A549 (cell line): ENCODE data around the gene ZBP1. TPM values are rescaled to one million over a fixed set of nuclear protein-coding genes. Genes with fewer than 3 reads are reported as not detected.

Experiments used
- ATAC-seq, 2 experiments: fragments of 200-7000 bp in 1 of 2; fragments of >200 bp in 1 of 2; cut with Nextera tagmentation in 1 of 2; cut with Tn5 transposase in 1 of 2; 3 replicates each; pipeline versions ENCODE4 v1.8.0 to v1.9.1; 2018 to 2020; ENCODE audit warnings: mild to moderate bottlenecking in 1 of 2, moderate library complexity in 1 of 2
- CTCF ChIA-PET: fragments of 300-600 bp; sonication (Branson Sonifier 250); formaldehyde crosslinking; extraction: SDS; loops from one replicate; lab custom pipeline; 2021; ENCODE audit warnings: antibody characterized with exemption, inconsistent platforms; lab: Yijun Ruan, JAX
- POLR2A ChIA-PET: fragments of 350-600 bp; formaldehyde crosslinking; extraction: SDS; loops from one replicate; lab custom pipeline; 2021; ENCODE audit warnings: antibody characterized with exemption, inconsistent platforms; lab: Yijun Ruan, JAX
- DNase-seq, 2 experiments: peaks; one replicate each; pipeline versions ENCODE4 v3.0.0 to v3.0.0-alpha.2; 2011 to 2016; ENCODE audit warnings: low read depth in 1 of 2, low spot score in 1 of 2
- FAIRE-seq: peaks from 2 replicates; lab custom pipeline; 2011; peaks lifted over from hg19 to GRCh38; lab: Jason Lieb, UNC
- H3K27ac ChIP-seq, 2 experiments: fragments of >200 bp; sonication (Bioruptor Twin); formaldehyde crosslinking; 3 replicates each; pipeline ENCODE4 v1.5.1; 2016 to 2017
- H3K4me1 ChIP-seq: fragments of >200 bp; sonication (Bioruptor Twin); formaldehyde crosslinking; 3 replicates; pipeline ENCODE4 v1.6.1; 2016
- H3K4me2 ChIP-seq: fragments of >200 bp; sonication (Bioruptor Twin); formaldehyde crosslinking; 3 replicates; pipeline ENCODE4 v1.6.1; 2016
- H3K4me3 ChIP-seq: fragments of >200 bp; sonication (Bioruptor Twin); formaldehyde crosslinking; 3 replicates; pipeline ENCODE4 v1.5.1; 2016
- H3K9me3 ChIP-seq: fragments of >200 bp; sonication (Bioruptor Twin); formaldehyde crosslinking; 3 replicates; pipeline ENCODE4 v1.6.1; 2016
- BCL3 ChIP-seq: fragments of >200 bp; sonication (Bioruptor Twin); formaldehyde crosslinking; IDR thresholded peaks from 3 replicates; pipeline ENCODE4 v1.6.1; 2016
- CBX2 ChIP-seq: fragments of 200-600 bp; sonication (generic); IDR thresholded peaks from 2 replicates; pipeline ENCODE4 v1.6.1; 2016; ENCODE audit warnings: low read depth, mild to moderate bottlenecking, borderline replicate concordance
- CBX8 ChIP-seq: fragments of 200-600 bp; sonication (generic); IDR thresholded peaks from 2 replicates; pipeline ENCODE4 v1.6.1; 2016
- CEBPB ChIP-seq, 2 experiments: fragments of >200 bp in 1 of 2; sonication (Bioruptor Twin) in 1 of 2; formaldehyde crosslinking in 1 of 2; IDR thresholded peaks; 2 replicates each; pipeline ENCODE4 v1.6.1; 2012 to 2016
- E2F6 ChIP-seq: IDR thresholded peaks from 2 replicates; pipeline ENCODE4 v1.6.1; 2012; ENCODE audit warnings: low read depth, borderline replicate concordance
- EHF ChIP-seq: fragments of 250-450 bp; sonication (Bioruptor Pico); IDR thresholded peaks from 2 replicates; pipeline ENCODE4 v1.5.0; 2020; ENCODE audit warnings: mild to moderate bottlenecking
- EP300 ChIP-seq, 2 experiments: fragments of >200 bp; sonication (Bioruptor Twin); formaldehyde crosslinking; IDR thresholded peaks; 2 replicates in 1 of 2; 3 replicates in 1 of 2; pipeline ENCODE4 v1.6.1; 2016 to 2017
- ESRRA ChIP-seq: fragments of 150-350 bp; IDR thresholded peaks from 2 replicates; pipeline ENCODE4 v1.6.1; 2014; ENCODE audit warnings: mild to moderate bottlenecking, low read length, borderline replicate concordance
- FOSB ChIP-seq: fragments of 250-450 bp; sonication (Bioruptor Pico); IDR thresholded peaks from 2 replicates; pipeline ENCODE4 v1.5.0; 2020; ENCODE audit warnings: mild to moderate bottlenecking, moderate library complexity
- MAFK ChIP-seq: fragments of 450-650 bp; IDR thresholded peaks from 2 replicates; pipeline ENCODE4 v1.6.1; 2014; ENCODE audit not compliant: partially characterized antibody
- MYC ChIP-seq: IDR thresholded peaks from 2 replicates; pipeline ENCODE4 v1.6.1; 2012; ENCODE audit warnings: mild to moderate bottlenecking, inconsistent platforms, low read length, improper control_type of control experiment, borderline replicate concordance
- NFE2L2 ChIP-seq: fragments of 150-350 bp; conservative IDR thresholded peaks from 2 replicates; pipeline ENCODE4 v1.6.1; 2014; ENCODE audit warnings: low read length
- NPAS2 ChIP-seq: fragments of 250-450 bp; sonication (Bioruptor Pico); IDR thresholded peaks from 2 replicates; pipeline ENCODE4 v1.8.0; 2022; ENCODE audit warnings: mild to moderate bottlenecking, moderate library complexity, borderline replicate concordance
- NR3C1 ChIP-seq: fragments of >200 bp; sonication (Bioruptor Twin); formaldehyde crosslinking; IDR thresholded peaks from 3 replicates; pipeline ENCODE4 v1.6.1; 2017
- PHF8 ChIP-seq: fragments of 200-600 bp; sonication (generic); IDR thresholded peaks from 2 replicates; pipeline ENCODE4 v1.6.1; 2016; ENCODE audit warnings: low read depth, mild to moderate bottlenecking, antibody characterized with exemption, moderate library complexity, borderline replicate concordance
- RARB ChIP-seq: fragments of 250-450 bp; sonication (Bioruptor Pico); IDR thresholded peaks from 2 replicates; pipeline ENCODE4 v1.8.0; 2021; ENCODE audit warnings: mild to moderate bottlenecking, moderate library complexity
- REST ChIP-seq: fragments of 200-600 bp; sonication (generic); IDR thresholded peaks from 2 replicates; pipeline ENCODE4 v1.6.1; 2016; ENCODE audit warnings: antibody characterized with exemption, mild to moderate bottlenecking, moderate library complexity
- SREBF2 ChIP-seq: fragments of 450-650 bp; IDR thresholded peaks from 2 replicates; pipeline ENCODE4 v1.6.1; 2014; ENCODE audit warnings: mild to moderate bottlenecking, moderate library complexity
- TP53 ChIP-seq: fragments of 250-450 bp; sonication (Bioruptor Pico); IDR thresholded peaks from 2 replicates; pipeline ENCODE4 v1.5.0; 2021; ENCODE audit warnings: mild to moderate bottlenecking, moderate library complexity
- USF2 ChIP-seq: fragments of 450-650 bp; IDR thresholded peaks from 2 replicates; pipeline ENCODE4 v1.6.1; 2014; ENCODE audit warnings: antibody characterized with exemption
- ZC3H11A ChIP-seq: fragments of 450-650 bp; IDR thresholded peaks from 2 replicates; pipeline ENCODE4 v1.6.1; 2014; ENCODE audit warnings: antibody characterized with exemption, mild to moderate bottlenecking
- ZFP36 ChIP-seq: fragments of 450-650 bp; IDR thresholded peaks from 2 replicates; pipeline ENCODE4 v1.6.1; 2014; ENCODE audit warnings: borderline replicate concordance; ENCODE audit not compliant: partially characterized antibody
- ZNF302 ChIP-seq: fragments of 250-450 bp; sonication (Bioruptor Pico); IDR thresholded peaks from 2 replicates; pipeline ENCODE4 v1.9.0; 2021; ENCODE audit warnings: inconsistent platforms, mild to moderate bottlenecking, moderate library complexity
- ZSCAN20 ChIP-seq: fragments of 250-450 bp; sonication (Bioruptor Pico); IDR thresholded peaks from 2 replicates; pipeline ENCODE4 v1.8.0; 2022; ENCODE audit warnings: mild to moderate bottlenecking, moderate library complexity
- WGBS: methylation state at CpG from one replicate; pipeline ENCODE4 v1.1.6; 2017; ENCODE audit errors: missing lambda C conversion rate; 5-methylcytosine and 5-hydroxymethylcytosine counted together
- polyA plus RNA-seq, 4 experiments: library from polyadenylated mRNA; depleted of rRNA in 3 of 4; stranded (reverse); fragments of >200 nt; fragmentation: RNase III in 1 of 4; extraction: RNeasy Plus Mini Kit Qiagen cat#74134 plus additional on column Dnase treatment in 1 of 4; gene quantifications; 2 replicates in 3 of 4; 3 replicates in 1 of 4; pipeline ENCODE4 v1.2.3, GENCODE V29; 2011 to 2017

ZBP1 gene
- polyA plus RNA-seq, 2 of the 4 experiments (the other 2 are of a cell fraction) = 0.05 TPM; not detected in 1

GRCh38 chr20:57660922-57661745 is 40.9 kb upstream of the ZBP1 start:
- Histone ChIP-seq H3K4me3 (no peak overlapping the region), H3K27ac (peak overlapping the region in 1 of 2 experiments; percentile 60; a peak in 2 of 6 replicates), H3K4me1 (peaks cover 69% of the 10 kb centered on the region; the same call in 2 of the 3 replicates), H3K4me2 (no peak overlapping the region), H3K9me3 (no peaks in the 10 kb centered on the region)
- CTCF ChIA-PET = interaction anchor here (2.1 kb wide), 1 partner anchor 38 kb away, joined by 7 read pairs; no protein-coding TSS in a partner anchor
- WGBS = 92% methylated on average over 26 of the region's 31 CpGs
- DNase-seq (no peak), FAIRE-seq (no peak), ATAC-seq (no peak)
- POLR2A ChIA-PET = no interaction called here
- TF ChIP-seq ZC3H11A (no peak), TP53 (CRISPR knock-in tag) (no peak), ZSCAN20 (CRISPR knock-in tag) (no peak), MYC (no peak), ZNF302 (CRISPR knock-in tag) (no peak), MAFK (peak; percentile 46), BCL3 (no peak), E2F6 (no peak), NPAS2 (CRISPR knock-in tag) (no peak)
- TF ChIP-seq, all 56 proteins: peak for 1

GRCh38 chr20:57660181-57660921 is 40.1 kb upstream of the ZBP1 start:
- Histone ChIP-seq H3K4me1 (peaks cover 73% of the 10 kb centered on the region), H3K4me2 (no peak overlapping the region), H3K9me3 (no peaks in the 10 kb centered on the region), H3K4me3 (no peak overlapping the region), H3K27ac (peak overlapping the region in 1 of 2 experiments; percentile 39; a peak in 2 of 6 replicates)
- TF ChIP-seq ZC3H11A (no peak), NFE2L2 (no peak), SREBF2 (no peak)
- no peak for ATAC-seq
- CTCF ChIA-PET = interaction anchor here (1.3 kb wide), 1 partner anchor 550 kb away, joined by 4 read pairs; no protein-coding TSS in a partner anchor
- FAIRE-seq = no peak
- POLR2A ChIA-PET = no interaction called here
- DNase-seq = no peak
- WGBS = 87% methylated on average over 13 of the region's 13 CpGs

GRCh38 chr20:57659517-57660180 is 39.4 kb upstream of the ZBP1 start:
- FAIRE-seq (no peak), ATAC-seq (no peak), DNase-seq (no peak)
- WGBS = 92% methylated on average over 23 of the region's 24 CpGs
- POLR2A ChIA-PET = no interaction called here
- no peaks in the 10 kb centered on the region for H3K9me3 ChIP-seq
- CTCF ChIA-PET = interaction anchor here (0.7 to 1.3 kb wide), 2 partner anchors 521 to 551 kb away, joined by 4 read pairs; no protein-coding TSS in a partner anchor
- no peak overlapping the region for H3K4me2 ChIP-seq
- TF ChIP-seq ESRRA (no peak), USF2 (no peak), CEBPB (IDR thresholded peaks at IDR 0.05) (no peak), PHF8 (no peak), REST (no peak), NR3C1 (no peak), RARB (no peak), FOSB (CRISPR knock-in tag) (no peak), EHF (CRISPR knock-in tag) (no peak), EP300 (IDR thresholded peaks at IDR 0.05) (no peak), CBX8 (no peak), ZFP36 (no peak), CBX2 (no peak), NPAS2 (CRISPR knock-in tag) (no peak)
- peak overlapping the region in 1 of 2 experiments; percentile 49; a peak in 2 of 6 replicates for H3K27ac ChIP-seq
- H3K4me3 ChIP-seq = no peak overlapping the region
- H3K4me1 ChIP-seq = peaks cover 80% of the 10 kb centered on the region
